DLD1 (cell line): ENCODE results near the gene NKAIN4.

Experiments used
- in situ Hi-C: cut with HindIII; loops from 2 replicates; pipeline ENCODE4 v1.10.0; 2017; ENCODE audit warnings: low sequenced_read_pairs

NKAIN4 gene

DNA sequence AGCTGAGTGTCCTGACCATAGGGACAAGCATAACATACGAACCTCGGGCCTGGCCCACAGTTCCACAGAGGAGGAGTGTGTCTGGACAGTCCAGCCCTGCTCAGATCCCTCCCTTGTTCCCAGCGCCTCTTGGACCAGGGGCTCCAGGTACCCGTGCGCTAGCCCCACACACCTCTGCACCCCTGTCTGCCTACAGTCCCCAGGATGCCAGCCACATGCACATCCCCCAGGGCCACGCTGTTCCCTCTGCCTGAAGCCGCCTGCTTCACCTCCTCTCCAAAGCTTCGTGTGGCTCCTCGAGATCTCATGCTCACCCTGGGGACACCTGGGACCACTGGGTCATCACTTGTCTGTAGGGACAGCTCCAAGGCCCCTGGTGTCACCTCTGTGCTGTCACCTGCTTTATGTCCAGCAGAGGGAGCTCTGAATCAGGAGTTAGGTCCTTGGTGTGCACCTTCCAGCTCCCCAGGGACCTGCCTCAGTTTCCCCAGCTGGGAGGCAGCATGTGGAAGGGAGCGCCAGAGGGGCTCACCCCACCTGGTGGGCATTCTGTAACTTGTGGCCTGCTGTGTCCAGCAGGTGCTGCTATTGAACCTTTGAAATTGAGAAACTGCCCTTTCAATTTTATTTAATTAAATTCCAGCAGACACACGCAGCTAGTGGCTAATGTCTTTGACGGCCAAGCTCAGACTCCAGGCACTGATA is 31.0 kb downstream of the NKAIN4 start:
- in situ Hi-C loops = loop anchor here (5.0 kb wide), 2 partner anchors 54 to 161 kb away; no protein-coding TSS in a partner anchor

DNA sequence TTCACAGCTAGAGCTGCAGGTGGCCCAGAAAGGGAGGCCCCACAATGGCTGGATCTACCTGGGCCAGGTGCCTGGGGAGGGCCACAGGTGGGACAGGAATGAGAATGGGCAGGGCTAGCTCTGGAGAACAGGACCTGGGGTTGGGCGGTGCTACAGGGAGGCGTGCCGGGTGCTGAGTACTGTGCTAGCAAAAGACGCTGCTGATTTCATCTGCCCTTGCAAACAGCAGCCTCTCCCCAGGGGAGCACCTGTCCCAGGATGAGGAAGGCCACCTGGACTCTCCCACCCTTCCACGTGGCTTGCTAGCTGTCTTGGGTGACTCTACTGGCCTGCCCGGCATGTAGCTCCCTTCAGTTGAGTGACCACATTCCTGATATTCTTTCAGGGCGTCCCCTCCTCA is 31.7 kb downstream of the NKAIN4 start:
- in situ Hi-C loops = loop anchor here (5.0 kb wide), 2 partner anchors 55 to 160 kb away; no protein-coding TSS in a partner anchor

DNA sequence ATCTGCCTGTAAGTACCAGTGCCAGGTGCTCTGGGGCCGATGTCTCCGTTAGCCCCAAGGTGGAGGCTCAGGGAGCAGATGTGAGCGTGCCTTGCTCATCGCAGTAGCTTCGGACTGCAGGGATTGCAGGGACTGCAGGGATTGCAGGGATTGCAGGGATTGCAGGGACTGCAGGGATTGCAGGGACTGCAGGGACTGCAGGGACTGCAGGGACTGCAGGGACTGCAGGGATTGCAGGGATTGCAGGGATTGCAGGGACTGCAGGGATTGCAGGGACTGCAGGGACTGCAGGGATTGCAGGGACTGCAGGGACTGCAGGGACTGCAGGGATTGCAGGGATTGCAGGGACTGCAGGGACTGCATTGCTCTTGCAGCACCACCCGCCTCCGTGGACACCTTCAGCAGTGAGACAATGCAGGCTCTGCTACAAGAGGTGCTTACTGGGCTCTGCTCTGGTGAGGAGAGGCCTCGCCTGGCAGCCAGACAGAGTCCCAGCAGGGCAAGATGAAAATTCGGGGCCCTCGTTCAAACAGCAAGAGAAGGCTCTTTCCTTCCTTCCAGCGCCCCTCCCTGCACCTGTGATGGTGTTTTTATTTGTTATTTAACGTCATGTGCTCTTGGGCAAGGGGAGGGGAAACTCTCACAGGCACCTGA is 32.7 kb downstream of the NKAIN4 start:
- in situ Hi-C loops = loop anchor here (5.0 kb wide), 2 partner anchors 56 to 159 kb away; no protein-coding TSS in a partner anchor

DNA sequence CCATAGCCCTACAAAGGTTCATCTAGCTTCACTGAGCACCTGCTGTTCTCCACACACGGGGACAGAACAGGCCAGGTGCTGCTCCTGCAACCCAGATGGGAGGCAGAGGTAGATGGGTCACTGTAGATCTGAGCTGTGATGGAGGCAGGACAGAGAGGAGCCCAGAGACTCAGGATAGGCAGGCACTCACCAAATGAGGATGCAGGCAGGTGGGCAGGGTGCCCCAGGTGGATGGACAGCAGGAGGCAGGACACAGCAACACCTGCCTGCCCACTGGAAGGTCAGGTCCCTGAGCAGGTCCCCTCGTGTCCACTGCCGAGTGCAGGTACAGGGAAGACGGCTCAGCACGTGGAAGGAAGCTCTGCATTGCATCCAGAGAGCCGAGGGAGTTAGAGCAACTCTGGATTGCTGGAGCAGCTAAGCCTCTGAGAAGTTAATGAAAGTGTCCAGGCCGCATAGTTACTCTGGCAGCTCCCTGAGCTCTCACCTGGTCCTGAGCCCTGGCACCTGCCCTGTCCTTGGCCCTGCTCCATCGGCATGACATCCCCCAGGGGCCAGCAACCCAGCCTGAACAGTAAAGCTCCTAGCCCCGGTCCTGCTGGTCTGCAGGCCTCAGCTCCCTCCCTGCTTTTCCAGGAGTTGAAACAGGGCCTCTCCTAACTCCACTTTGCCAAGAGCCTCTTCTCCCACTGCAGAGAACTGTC is 33.4 kb downstream of the NKAIN4 start:
- in situ Hi-C loops = loop anchor here (5.0 kb wide), 2 partner anchors 56 to 159 kb away; no protein-coding TSS in a partner anchor

DNA sequence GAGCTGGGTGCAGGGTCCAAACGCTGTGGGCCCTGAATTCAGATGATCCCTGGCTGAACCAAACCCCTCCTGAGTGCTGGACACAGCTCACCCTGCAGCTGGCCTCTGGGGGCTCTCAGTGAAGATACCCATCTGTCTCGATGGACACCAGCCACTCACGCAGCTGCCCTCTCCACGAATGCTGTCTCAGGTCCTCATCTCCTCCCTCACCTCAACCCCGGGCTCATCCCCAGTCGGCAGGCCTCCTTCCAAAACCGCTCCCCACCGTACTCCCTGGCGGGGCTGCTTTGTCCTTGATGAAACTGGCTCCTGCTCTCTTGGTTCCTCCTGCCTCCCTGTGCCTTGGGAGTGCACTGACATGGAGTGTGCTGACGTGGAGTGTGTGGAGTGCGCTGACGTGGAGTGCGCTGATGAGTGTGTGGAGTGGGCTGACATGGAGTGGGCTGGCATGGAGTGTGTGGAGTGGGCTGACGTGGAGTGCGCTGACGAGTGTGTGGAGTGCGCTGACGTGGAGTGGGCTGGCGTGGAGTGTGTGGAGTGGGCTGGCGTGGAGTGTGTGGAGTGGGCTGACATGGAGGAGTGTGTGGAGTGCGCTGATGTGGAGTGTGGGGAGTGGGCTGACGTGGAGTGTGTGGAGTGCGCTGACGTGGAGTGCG is 34.3 kb downstream of the NKAIN4 start:
- in situ Hi-C loops = loop anchor here (5.0 kb wide), 2 partner anchors 57 to 158 kb away; no protein-coding TSS in a partner anchor

DNA sequence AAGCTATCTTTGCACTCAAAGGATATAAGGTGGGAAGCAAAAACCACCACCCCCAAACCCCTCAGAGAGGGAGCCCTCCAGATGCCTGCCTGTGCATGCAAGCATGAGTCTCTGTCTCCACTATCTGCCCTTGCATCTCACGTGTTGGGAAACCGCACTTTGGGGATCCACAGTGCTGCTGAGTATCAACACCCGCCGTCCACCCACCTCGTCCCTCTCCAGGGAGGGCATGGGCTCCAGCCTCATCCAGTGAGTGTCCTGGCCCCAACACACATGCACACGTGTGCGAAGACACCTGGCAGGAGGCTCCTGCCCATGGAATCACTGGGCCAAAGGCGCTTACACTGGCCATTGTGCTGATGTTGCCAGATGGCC is 34.8 kb downstream of the NKAIN4 start:
- in situ Hi-C loops = no loop called here

DNA sequence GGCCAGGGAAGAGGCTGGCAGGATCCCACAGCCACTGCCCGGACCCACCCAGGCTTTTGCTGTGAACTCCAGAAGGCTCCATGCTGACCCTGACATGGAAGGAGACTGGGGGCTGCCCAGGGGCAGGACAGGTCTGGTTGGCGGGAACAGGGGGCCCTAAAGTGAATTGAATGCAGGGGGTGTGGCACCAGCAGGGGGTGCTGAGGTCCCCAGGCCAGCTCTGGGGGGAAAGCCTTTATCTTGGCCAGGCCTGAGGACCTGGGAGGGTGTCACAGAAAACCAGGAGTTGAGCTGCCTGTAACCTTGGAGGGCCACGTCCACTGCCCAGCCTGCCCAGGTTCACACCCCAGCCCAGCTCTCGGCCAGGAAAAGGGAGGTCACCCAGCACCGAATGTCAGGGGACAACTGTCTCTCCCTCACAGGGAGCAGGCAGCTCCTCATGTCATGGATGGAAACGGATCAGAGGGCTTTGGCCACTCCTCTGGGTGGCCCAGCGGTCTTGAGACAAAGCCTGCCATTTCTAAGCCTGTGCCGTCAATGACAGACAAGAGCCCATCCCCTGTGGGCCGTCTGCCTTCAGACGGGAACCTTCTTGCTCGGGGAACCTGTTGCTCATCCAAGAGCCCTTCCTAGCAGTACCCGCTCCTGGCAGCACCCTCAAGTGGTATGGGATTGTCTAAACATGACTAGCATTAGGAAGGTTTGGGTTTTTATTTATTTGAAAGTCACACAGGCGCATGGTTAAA is 35.4 kb downstream of the NKAIN4 start:
- in situ Hi-C loops = no loop called here

DNA sequence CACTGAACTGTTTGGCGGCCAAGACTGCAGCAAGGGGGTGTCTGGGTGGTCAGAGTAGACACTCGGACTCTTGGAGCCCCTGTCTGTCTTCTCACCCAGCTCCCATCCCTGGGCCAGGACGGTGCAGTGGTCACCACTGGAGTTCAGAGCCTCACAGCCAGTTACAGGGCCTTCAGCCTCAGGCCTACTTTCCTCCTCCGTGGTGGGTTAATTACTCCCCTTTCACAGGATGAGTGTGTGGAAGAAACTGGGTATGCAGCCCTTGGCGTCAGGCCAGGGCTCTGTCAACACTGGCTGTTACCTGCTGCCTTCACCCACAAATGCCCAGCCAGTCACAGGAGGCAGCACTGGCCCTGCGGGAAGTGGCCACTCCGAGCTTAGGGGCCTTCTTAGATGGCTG is 36.6 kb downstream of the NKAIN4 start:
- in situ Hi-C loops = no loop called here

DNA sequence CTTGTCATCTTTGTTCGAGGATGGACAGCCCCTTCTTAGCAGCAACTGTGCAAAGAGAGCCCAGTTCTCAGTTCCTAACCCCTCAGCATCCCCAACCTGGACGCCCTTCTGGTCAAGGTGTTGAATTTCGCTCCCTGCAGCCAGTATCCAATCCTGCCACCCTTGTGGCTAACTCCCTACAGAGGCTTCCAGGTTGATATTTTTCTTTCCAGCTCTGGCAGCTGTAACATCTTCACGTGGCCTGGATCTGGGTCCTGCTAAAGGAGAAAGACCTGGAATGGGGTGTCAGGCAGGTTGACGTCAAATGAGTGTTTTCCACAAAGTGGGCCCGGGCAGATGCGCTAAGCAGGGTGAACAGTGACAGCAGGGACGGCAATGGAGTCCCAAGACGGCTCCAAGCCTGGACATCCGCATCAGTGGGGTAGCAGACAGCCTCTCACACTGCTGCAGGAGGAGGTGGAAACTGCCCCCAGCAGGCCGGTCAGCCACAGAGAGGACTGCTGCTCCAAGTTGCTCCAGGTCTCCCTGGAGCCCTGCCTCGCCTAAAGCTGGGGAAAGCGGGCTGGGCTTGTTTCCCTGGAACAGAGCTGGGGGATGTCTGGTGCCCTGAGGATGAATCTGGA is 37.3 kb downstream of the NKAIN4 start:
- in situ Hi-C loops = no loop called here

DNA sequence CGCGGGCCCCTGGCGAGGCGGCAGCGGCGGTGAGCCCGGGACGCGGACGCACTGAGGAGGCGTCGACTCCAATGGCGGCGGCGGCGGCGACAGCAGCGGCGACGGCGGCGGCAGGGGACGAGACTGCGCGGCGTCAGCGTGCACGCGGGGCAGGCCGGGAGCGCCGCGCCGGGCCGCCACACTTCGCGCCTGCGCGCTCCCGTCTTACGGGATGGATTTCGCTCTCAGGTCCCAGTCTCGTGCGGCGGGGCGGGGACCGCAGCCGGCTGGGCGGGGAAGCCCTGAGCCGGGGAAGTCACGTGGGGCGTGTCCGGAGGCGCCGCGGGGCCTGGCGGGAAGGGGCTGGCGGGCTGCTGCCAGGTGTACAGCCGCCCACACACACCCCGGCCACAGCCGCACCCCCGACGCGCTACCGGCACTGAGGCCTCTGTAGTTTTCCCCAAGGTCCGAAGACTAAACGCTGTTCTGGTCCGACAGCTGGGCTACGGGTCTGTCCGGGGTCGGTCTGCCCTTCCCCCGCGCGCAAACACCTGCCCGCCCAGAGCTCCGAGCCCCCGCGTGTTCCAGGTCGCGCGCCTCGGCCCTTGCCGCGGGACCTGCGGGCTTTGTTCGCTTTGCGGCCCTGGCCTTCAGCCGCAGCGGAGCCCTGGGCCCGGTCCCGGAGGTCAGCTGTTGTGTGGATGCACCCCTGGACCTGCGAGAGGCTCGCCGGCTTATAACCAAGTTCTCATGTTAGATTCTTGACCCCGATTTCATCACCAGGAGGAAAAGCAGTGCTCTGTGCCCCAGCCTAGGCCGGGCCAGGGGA is 38.0 kb downstream of the NKAIN4 start, which contains the start of gene YTHDF1:
TSS of gene YTHDF1 (minus strand) at position 91 of the 808 bp plus-strand sequence. CDS start 239 bp downstream, outside the sequence.
- in situ Hi-C loops = no loop called here

DNA sequence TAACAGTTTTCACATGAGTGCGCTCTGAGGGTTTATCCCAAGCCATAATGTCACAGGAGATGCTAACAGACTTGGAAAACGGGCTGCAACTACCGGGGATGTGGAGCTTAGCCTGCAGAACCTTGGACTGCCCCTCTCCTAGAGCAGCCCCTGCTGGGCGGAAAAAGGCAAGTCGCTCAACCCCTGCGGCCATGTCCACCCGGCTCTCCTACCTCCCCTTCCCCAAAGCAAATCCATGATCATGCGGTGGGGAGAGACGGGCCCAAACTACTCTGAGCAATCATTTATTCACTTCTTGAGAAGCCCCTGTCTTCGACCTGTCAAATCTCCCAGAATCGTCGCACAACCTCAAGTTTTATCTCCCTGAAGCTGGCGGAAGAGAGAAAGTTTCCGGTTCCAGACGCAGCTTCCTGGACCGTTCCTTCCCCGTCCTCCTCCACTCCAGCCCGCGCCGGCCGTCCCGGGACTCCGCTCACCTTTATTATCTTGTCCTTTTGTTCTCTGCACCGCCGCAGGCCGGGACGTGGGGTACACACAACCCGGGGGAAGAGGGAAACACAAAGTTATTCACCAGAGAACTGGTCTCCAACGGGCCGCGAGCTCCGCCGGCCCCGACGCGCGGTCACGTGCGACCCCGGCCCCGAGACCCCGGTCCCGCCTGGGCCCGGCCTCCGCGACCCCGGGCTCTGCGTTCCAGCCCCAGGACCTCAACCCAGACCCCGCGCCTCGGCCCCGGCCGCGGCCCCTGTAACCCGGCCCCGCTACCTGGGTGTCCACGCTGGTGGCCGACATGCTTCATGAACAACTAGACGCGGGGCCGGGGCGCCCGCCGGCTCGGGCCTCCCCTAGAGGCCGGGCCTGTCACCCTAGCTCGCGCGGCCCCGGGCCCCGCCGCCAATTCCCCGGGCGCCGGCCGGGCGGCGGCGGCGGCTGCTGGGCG is 38.9 kb downstream of the NKAIN4 start:
- in situ Hi-C loops = no loop called here

DNA sequence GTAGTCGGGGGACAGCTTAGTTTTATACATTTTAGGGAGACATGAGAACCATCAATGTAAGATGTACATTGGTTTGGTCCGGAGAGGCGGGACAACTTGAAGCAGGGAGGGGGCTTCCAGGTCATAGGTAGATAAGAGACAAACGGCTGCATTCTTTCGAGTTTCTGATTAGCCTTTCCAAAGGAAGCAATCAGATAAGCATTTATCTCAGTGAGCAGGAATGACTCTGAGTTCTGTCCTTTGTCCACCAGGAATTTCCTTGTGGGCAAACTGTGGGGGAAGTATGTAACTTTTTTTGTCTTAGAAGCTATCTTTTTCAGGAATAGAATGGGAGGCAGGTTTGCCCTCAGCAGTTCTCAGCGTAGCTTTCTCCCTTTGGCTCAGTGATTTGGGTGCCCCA is 39.7 kb downstream of the NKAIN4 start:
- in situ Hi-C loops = no loop called here

DNA sequence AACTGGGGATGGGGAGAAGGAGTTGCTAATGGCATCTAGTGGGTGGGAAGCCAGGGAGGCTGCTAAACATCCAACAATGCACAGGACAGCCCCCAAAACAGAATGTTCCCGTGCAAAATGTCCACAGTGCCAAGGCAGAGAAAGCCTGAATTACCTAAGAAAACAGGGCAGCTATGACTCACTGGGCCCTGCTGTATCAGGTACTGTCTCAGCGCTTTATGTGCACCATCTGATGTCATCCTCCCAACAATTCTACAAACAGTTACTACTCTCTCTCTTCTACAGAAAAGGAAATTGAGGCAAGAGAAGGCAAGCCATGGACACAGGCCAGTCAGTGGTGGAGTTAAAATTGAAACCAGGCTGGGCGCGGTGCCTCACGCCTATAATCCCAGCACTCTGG is 41.5 kb downstream of the NKAIN4 start:
- in situ Hi-C loops = no loop called here

DNA sequence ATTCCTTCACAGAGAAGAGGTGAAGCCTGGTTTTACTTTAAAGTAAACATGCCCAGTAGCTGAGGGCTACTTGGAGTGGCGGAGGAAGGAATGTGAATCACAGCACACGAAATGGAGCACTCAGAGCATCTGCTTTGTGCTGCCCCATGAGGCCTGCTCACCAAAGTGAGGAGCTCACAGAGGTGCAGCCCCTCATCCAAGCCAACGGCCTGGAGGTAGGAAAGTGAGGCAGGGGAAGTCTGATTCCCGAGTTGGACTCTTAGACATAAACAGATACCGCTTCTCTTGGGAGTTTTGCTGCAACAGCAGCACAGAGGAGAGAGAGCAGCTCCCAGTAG is 41.9 kb downstream of the NKAIN4 start:
- in situ Hi-C loops = no loop called here

DNA sequence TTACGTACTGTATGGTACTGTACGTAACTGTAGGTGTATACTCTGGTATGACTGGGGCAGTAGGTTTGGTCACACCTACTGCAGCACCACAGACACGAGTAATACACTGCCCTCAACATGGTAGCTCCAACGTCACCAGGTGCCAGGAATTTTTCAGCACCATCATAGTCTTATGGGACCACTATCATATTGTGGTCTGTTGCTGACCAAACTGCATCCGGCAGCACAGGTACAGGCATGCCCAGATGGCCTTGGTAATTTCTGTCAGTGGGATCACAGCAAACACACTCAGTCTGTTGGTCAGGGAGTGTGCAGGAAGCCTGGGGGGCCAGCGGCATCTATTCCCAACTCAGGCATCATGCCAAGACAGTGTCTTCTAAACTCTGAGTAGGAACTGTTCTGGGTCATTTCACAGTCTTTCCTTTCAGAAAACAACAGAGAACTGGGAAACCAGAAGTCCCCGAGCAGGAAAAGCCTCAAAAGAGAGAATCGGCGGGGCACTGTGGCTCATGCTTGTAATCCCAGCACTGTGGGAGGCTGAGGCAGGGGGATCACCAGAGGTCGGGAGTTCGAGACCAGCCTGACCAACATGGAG is 44.2 kb downstream of the NKAIN4 start:
- in situ Hi-C loops = no loop called here

DNA sequence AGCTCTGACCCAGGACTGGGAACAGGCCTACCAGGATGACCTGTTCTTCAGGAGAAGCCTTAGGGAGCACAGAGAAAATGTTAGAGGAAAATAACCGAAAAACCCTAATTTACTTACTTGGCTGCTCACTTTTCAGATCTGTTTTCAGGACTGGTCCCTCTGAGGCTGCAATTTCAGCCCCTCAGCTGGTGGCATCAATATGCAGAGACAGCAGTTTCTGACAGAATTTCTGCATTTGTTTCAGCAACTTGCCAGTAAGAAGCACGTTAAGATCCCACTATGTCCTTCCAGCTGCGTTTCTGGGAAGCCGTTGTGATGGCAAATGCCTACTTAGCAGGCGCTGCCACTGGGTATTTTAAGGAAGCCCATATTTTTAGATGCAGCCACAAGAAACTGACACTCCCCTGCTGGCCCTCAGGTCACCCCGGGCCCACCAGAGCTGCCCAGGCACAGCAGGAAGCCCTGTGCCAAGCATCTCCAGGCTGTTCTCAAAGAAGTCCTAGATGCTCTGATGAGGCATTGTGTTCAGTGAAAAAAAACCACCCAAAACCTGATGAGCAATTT is 45.8 kb downstream of the NKAIN4 start:
- in situ Hi-C loops = no loop called here

DNA sequence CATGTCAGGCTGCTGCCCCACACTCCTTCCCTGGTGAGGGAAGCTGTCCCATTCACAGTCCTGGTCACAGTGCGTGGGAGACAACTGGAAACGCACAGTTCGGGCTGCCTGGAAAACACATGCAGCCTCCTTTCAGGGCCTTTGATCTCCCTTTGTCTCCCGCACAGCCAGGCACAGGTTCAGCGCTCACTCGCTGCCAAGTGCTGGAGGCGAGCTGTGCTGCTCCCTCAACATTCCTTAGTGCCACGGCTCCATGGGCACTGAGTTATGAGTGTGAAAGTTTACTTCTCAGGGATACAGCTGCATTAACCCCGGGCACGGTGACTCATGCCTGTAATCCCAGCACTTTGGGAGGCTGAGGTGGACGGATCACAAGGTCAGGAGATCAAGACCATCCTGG is 47.4 kb downstream of the NKAIN4 start:
- in situ Hi-C loops = no loop called here
